ENCODE data around the gene SLC25A13.
A peak's percentile ranks its signal among the peaks of the same experiment; 100 is the strongest.

The SLC25A13 gene

GRCh38 chr7:96093435-96093834 is 228.5 kb downstream of the SLC25A13 start:
- DNase-seq: no peak
- no peak overlapping the region for H3K4me3 Mint-ChIP-seq
- H3K27me3 Mint-ChIP-seq: peaks cover 4% of the 10 kb centered on the region
- H3K4me1 Mint-ChIP-seq: no peaks in the 10 kb centered on the region
- no peak overlapping the region for H3K27ac Mint-ChIP-seq
- no peaks in the 10 kb centered on the region for H3K36me3 Mint-ChIP-seq
- no peaks in the 10 kb centered on the region for H3K9me3 Mint-ChIP-seq
- CTCF ChIA-PET: no interaction called here

GRCh38 chr7:96090756-96091155 is 231.1 kb downstream of the SLC25A13 start:
- H3K4me3 Mint-ChIP-seq: no peak overlapping the region
- no peak for DNase-seq
- peaks cover 4% of the 10 kb centered on the region for H3K27me3 Mint-ChIP-seq
- CTCF ChIA-PET: no interaction called here
- no peaks in the 10 kb centered on the region for H3K4me1 Mint-ChIP-seq
- H3K36me3 Mint-ChIP-seq: no peaks in the 10 kb centered on the region
- H3K27ac Mint-ChIP-seq: no peak overlapping the region
- H3K9me3 Mint-ChIP-seq: no peaks in the 10 kb centered on the region

GRCh38 chr7:96089511-96089910 is 232.4 kb downstream of the SLC25A13 start:
- no peaks in the 10 kb centered on the region for H3K36me3 Mint-ChIP-seq
- no peaks in the 10 kb centered on the region for H3K4me1 Mint-ChIP-seq
- peaks cover 4% of the 10 kb centered on the region for H3K27me3 Mint-ChIP-seq
- H3K4me3 Mint-ChIP-seq: no peak overlapping the region
- no peaks in the 10 kb centered on the region for H3K9me3 Mint-ChIP-seq
- DNase-seq: no peak
- CTCF ChIA-PET: no interaction called here
- no peak overlapping the region for H3K27ac Mint-ChIP-seq

- H3K27ac Mint-ChIP-seq: no peak overlapping the region
- no peak overlapping the region for H3K4me3 Mint-ChIP-seq
- H3K9me3 Mint-ChIP-seq: no peaks in the 10 kb centered on the region
- CTCF ChIA-PET: interaction anchor here (0.6 kb wide), 1 partner anchor 12 kb away, joined by 3 read pairs; no protein-coding TSS in a partner anchor
- no peaks in the 10 kb centered on the region for H3K4me1 Mint-ChIP-seq
- H3K36me3 Mint-ChIP-seq: no peaks in the 10 kb centered on the region
- peaks cover 5% of the 10 kb centered on the region for H3K27me3 Mint-ChIP-seq
- DNase-seq: no peak
Observed at GRCh38 chr7:96088579-96088978, 233.3 kb downstream of the SLC25A13 start.

GRCh38 chr7:96085953-96086352 is 235.9 kb downstream of the SLC25A13 start:
- CTCF ChIA-PET: interaction anchor here (0.7 to 1.2 kb wide), 2 partner anchors 277 to 942 kb away, joined by 3 read pairs; no protein-coding TSS in a partner anchor
- Mint-ChIP-seq H3K4me3 (no peak overlapping the region), H3K27ac (no peak overlapping the region), H3K4me1 (no peaks in the 10 kb centered on the region), H3K36me3 (no peaks in the 10 kb centered on the region), H3K27me3 (peaks cover 4% of the 10 kb centered on the region), H3K9me3 (no peaks in the 10 kb centered on the region)
- no peak for DNase-seq

- no peaks in the 10 kb centered on the region for H3K36me3 Mint-ChIP-seq
- peaks cover 4% of the 10 kb centered on the region for H3K27me3 Mint-ChIP-seq
- H3K9me3 Mint-ChIP-seq: no peaks in the 10 kb centered on the region
- DNase-seq: no peak
- CTCF ChIA-PET: interaction anchor here (1.2 kb wide), 1 partner anchor 943 kb away, joined by 3 read pairs; no protein-coding TSS in a partner anchor
- no peaks in the 10 kb centered on the region for H3K4me1 Mint-ChIP-seq
- no peak overlapping the region for H3K27ac Mint-ChIP-seq
- no peak overlapping the region for H3K4me3 Mint-ChIP-seq
Observed at GRCh38 chr7:96084881-96085553, 236.9 kb downstream of the SLC25A13 start.

GRCh38 chr7:96080027-96080426 is 241.9 kb downstream of the SLC25A13 start:
- Mint-ChIP-seq H3K4me3 (no peak overlapping the region), H3K27ac (no peak overlapping the region), H3K9me3 (no peaks in the 10 kb centered on the region), H3K27me3 (peaks cover 27% of the 10 kb centered on the region), H3K36me3 (no peaks in the 10 kb centered on the region), H3K4me1 (peaks cover 7% of the 10 kb centered on the region)
- CTCF ChIA-PET: no interaction called here
- DNase-seq: no peak

GRCh38 chr7:96076350-96076707 is 245.6 kb downstream of the SLC25A13 start:
- Mint-ChIP-seq H3K27ac (no peak overlapping the region), H3K4me1 (peaks cover 7% of the 10 kb centered on the region), H3K27me3 (peaks cover 23% of the 10 kb centered on the region), H3K4me3 (peak overlapping the region; percentile 71), H3K36me3 (no peaks in the 10 kb centered on the region), H3K9me3 (no peaks in the 10 kb centered on the region)
- CTCF ChIA-PET: interaction anchor here (1.0 to 1.3 kb wide), 3 partner anchors 13 to 953 kb away, joined by 3 to 4 read pairs (median 3); no protein-coding TSS in a partner anchor
- no peak for DNase-seq

GRCh38 chr7:96075510-96076349 is 246.2 kb downstream of the SLC25A13 start:
- H3K27ac Mint-ChIP-seq: no peak overlapping the region
- H3K27me3 Mint-ChIP-seq: peaks cover 23% of the 10 kb centered on the region
- peaks cover 7% of the 10 kb centered on the region for H3K4me1 Mint-ChIP-seq
- H3K36me3 Mint-ChIP-seq: no peaks in the 10 kb centered on the region
- peak overlapping the region; percentile 71 for H3K4me3 Mint-ChIP-seq
- CTCF ChIA-PET: interaction anchor here (1.1 to 1.3 kb wide), 2 partner anchors 945 to 952 kb away, joined by 4 to 5 read pairs; no protein-coding TSS in a partner anchor
- H3K9me3 Mint-ChIP-seq: no peaks in the 10 kb centered on the region
- peak; percentile 58 for DNase-seq

GRCh38 chr7:96074871-96075270 is 247.0 kb downstream of the SLC25A13 start:
- CTCF ChIA-PET: interaction anchor here (0.7 to 1.3 kb wide), 4 partner anchors 946 to 989 kb away, joined by 3 to 5 read pairs (median 4); no protein-coding TSS in a partner anchor
- no peak overlapping the region for H3K4me3 Mint-ChIP-seq
- H3K4me1 Mint-ChIP-seq: peaks cover 7% of the 10 kb centered on the region
- H3K27ac Mint-ChIP-seq: no peak overlapping the region
- DNase-seq: no peak
- peaks cover 23% of the 10 kb centered on the region for H3K27me3 Mint-ChIP-seq
- H3K9me3 Mint-ChIP-seq: no peaks in the 10 kb centered on the region
- no peaks in the 10 kb centered on the region for H3K36me3 Mint-ChIP-seq

All from activated naive CD4-positive, alpha-beta T cell treated with anti-CD3 and anti-CD28 coated beads, Interleukin-2, amount 10 ng/mL, durations not matched to agents 7 days and 5 days (primary cell).